ENCODE results near the gene AUH. TPM values are rescaled to one million over a fixed set of nuclear protein-coding genes. Genes with fewer than 3 reads are reported as not detected.

AUH gene
- total RNA-seq, 1 donor from 2014 or later: 21.9 TPM

- no peaks in the 10 kb centered on the region for H3K36me3 ChIP-seq (ENCODE audit: control insufficient read depth in 3 of 3, insufficient read depth in 3 of 3, low read length in 3 of 3)
- H3K9me3 ChIP-seq (ENCODE audit: control insufficient read depth in 3 of 3, low read length in 3 of 3): no peaks in the 10 kb centered on the region
- H3K4me1 ChIP-seq (ENCODE audit: control insufficient read depth in 3 of 3, insufficient read depth in 3 of 3, low read length in 3 of 3): peaks cover 7 to 14% (median 7%) of the 10 kb centered on the region in 3 donors
- no peak overlapping the region for H3K9ac ChIP-seq (ENCODE audit: low read depth in 1 of 3, low read length in 3 of 3)
- H3K27ac ChIP-seq (ENCODE audit: low read depth, low read length): no peak overlapping the region
- no peak overlapping the region for H3K4me3 ChIP-seq (ENCODE audit: low read length in 3 of 3)
- no peaks in the 10 kb centered on the region for H3K27me3 ChIP-seq (ENCODE audit: control insufficient read depth in 3 of 3, insufficient read depth in 3 of 3, low read length in 3 of 3)
Measured at GRCh38 chr9:91182429-91183225, 179.1 kb downstream of the AUH start.

GRCh38 chr9:91181541-91181940 is 180.2 kb downstream of the AUH start:
- H3K27ac ChIP-seq (ENCODE audit: low read depth, low read length): no peak overlapping the region
- no peaks in the 10 kb centered on the region for H3K27me3 ChIP-seq (ENCODE audit: control insufficient read depth in 3 of 3, insufficient read depth in 3 of 3, low read length in 3 of 3)
- no peak overlapping the region for H3K9ac ChIP-seq (ENCODE audit: low read depth in 1 of 3, low read length in 3 of 3)
- no peak overlapping the region for H3K4me3 ChIP-seq (ENCODE audit: low read length in 3 of 3)
- no peaks in the 10 kb centered on the region for H3K9me3 ChIP-seq (ENCODE audit: control insufficient read depth in 3 of 3, low read length in 3 of 3)
- no peaks in the 10 kb centered on the region for H3K36me3 ChIP-seq (ENCODE audit: control insufficient read depth in 3 of 3, insufficient read depth in 3 of 3, low read length in 3 of 3)
- H3K4me1 ChIP-seq (ENCODE audit: control insufficient read depth in 3 of 3, insufficient read depth in 3 of 3, low read length in 3 of 3): peaks cover 4 to 12% (median 7%) of the 10 kb centered on the region in 3 donors

GRCh38 chr9:91180930-91181268 is 180.8 kb downstream of the AUH start:
- Histone ChIP-seq H3K9me3 (ENCODE audit: control insufficient read depth in 3 of 3, low read length in 3 of 3) (no peaks in the 10 kb centered on the region), H3K27ac (ENCODE audit: low read depth, low read length) (no peak overlapping the region)

GRCh38 chr9:91180240-91180929 is 181.3 kb downstream of the AUH start:
- Histone ChIP-seq H3K27ac (ENCODE audit: low read depth, low read length) (no peak overlapping the region), H3K4me1 (ENCODE audit: control insufficient read depth in 3 of 3, insufficient read depth in 3 of 3, low read length in 3 of 3) (peaks cover 0 to 12% (median 5%) of the 10 kb centered on the region in 3 donors), H3K9ac (ENCODE audit: low read depth in 1 of 3, low read length in 3 of 3) (no peak overlapping the region), H3K36me3 (ENCODE audit: control insufficient read depth in 3 of 3, insufficient read depth in 3 of 3, low read length in 3 of 3) (no peaks in the 10 kb centered on the region), H3K4me3 (ENCODE audit: low read length in 3 of 3) (no peak overlapping the region), H3K27me3 (ENCODE audit: control insufficient read depth in 3 of 3, insufficient read depth in 3 of 3, low read length in 3 of 3) (no peaks in the 10 kb centered on the region), H3K9me3 (ENCODE audit: control insufficient read depth in 3 of 3, low read length in 3 of 3) (no peaks in the 10 kb centered on the region)

More at GRCh38 chr9:91180930-91181268, 180.8 kb downstream of the AUH start:
- H3K27me3 ChIP-seq (ENCODE audit: control insufficient read depth in 3 of 3, insufficient read depth in 3 of 3, low read length in 3 of 3): no peaks in the 10 kb centered on the region
- no peak overlapping the region for H3K4me3 ChIP-seq (ENCODE audit: low read length in 3 of 3)
- no peak overlapping the region for H3K9ac ChIP-seq (ENCODE audit: low read depth in 1 of 3, low read length in 3 of 3)
- peaks cover 0 to 12% (median 5%) of the 10 kb centered on the region in 3 donors for H3K4me1 ChIP-seq (ENCODE audit: control insufficient read depth in 3 of 3, insufficient read depth in 3 of 3, low read length in 3 of 3)
- no peaks in the 10 kb centered on the region for H3K36me3 ChIP-seq (ENCODE audit: control insufficient read depth in 3 of 3, insufficient read depth in 3 of 3, low read length in 3 of 3)

- no peaks in the 10 kb centered on the region for H3K27me3 ChIP-seq (ENCODE audit: control insufficient read depth in 3 of 3, insufficient read depth in 3 of 3, low read length in 3 of 3)
- no peaks in the 10 kb centered on the region for H3K36me3 ChIP-seq (ENCODE audit: control insufficient read depth in 3 of 3, insufficient read depth in 3 of 3, low read length in 3 of 3)
- peaks cover 0 to 12% (median 5%) of the 10 kb centered on the region in 3 donors for H3K4me1 ChIP-seq (ENCODE audit: control insufficient read depth in 3 of 3, insufficient read depth in 3 of 3, low read length in 3 of 3)
- H3K9ac ChIP-seq (ENCODE audit: low read depth in 1 of 3, low read length in 3 of 3): no peak overlapping the region
- H3K4me3 ChIP-seq (ENCODE audit: low read length in 3 of 3): no peak overlapping the region
- H3K27ac ChIP-seq (ENCODE audit: low read depth, low read length): no peak overlapping the region
- H3K9me3 ChIP-seq (ENCODE audit: control insufficient read depth in 3 of 3, low read length in 3 of 3): no peaks in the 10 kb centered on the region
Measured at GRCh38 chr9:91179237-91180138, 182.2 kb downstream of the AUH start.

- Histone ChIP-seq H3K9ac (ENCODE audit: low read depth in 1 of 3, low read length in 3 of 3) (peak overlapping the region in 1 of 3 donors; percentile 37), H3K27ac (ENCODE audit: low read depth, low read length) (no peak overlapping the region), H3K4me3 (ENCODE audit: low read length in 3 of 3) (no peak overlapping the region), H3K27me3 (ENCODE audit: control insufficient read depth in 3 of 3, insufficient read depth in 3 of 3, low read length in 3 of 3) (no peaks in the 10 kb centered on the region), H3K9me3 (ENCODE audit: control insufficient read depth in 3 of 3, low read length in 3 of 3) (no peaks in the 10 kb centered on the region), H3K36me3 (ENCODE audit: control insufficient read depth in 3 of 3, insufficient read depth in 3 of 3, low read length in 3 of 3) (no peaks in the 10 kb centered on the region), H3K4me1 (ENCODE audit: control insufficient read depth in 3 of 3, insufficient read depth in 3 of 3, low read length in 3 of 3) (peaks cover 0 to 12% (median 5%) of the 10 kb centered on the region in 3 donors)
Measured at GRCh38 chr9:91178281-91179236, 183.2 kb downstream of the AUH start.

GRCh38 chr9:91177661-91178280 is 183.9 kb downstream of the AUH start:
- H3K27ac ChIP-seq (ENCODE audit: low read depth, low read length): no peak overlapping the region
- no peaks in the 10 kb centered on the region for H3K27me3 ChIP-seq (ENCODE audit: control insufficient read depth in 3 of 3, insufficient read depth in 3 of 3, low read length in 3 of 3)
- H3K9me3 ChIP-seq (ENCODE audit: control insufficient read depth in 3 of 3, low read length in 3 of 3): no peaks in the 10 kb centered on the region
- no peaks in the 10 kb centered on the region for H3K36me3 ChIP-seq (ENCODE audit: control insufficient read depth in 3 of 3, insufficient read depth in 3 of 3, low read length in 3 of 3)
- no peak overlapping the region for H3K4me3 ChIP-seq (ENCODE audit: low read length in 3 of 3)
- H3K4me1 ChIP-seq (ENCODE audit: control insufficient read depth in 3 of 3, insufficient read depth in 3 of 3, low read length in 3 of 3): peaks cover 0 to 12% (median 5%) of the 10 kb centered on the region in 3 donors
- H3K9ac ChIP-seq (ENCODE audit: low read depth in 1 of 3, low read length in 3 of 3): peak overlapping the region in 2 of 3 donors; percentile 16 to 37

GRCh38 chr9:91177081-91177480 is 184.6 kb downstream of the AUH start:
- Histone ChIP-seq H3K27me3 (ENCODE audit: control insufficient read depth in 3 of 3, insufficient read depth in 3 of 3, low read length in 3 of 3) (no peaks in the 10 kb centered on the region), H3K4me3 (ENCODE audit: low read length in 3 of 3) (no peak overlapping the region), H3K9ac (ENCODE audit: low read depth in 1 of 3, low read length in 3 of 3) (no peak overlapping the region), H3K27ac (ENCODE audit: low read depth, low read length) (no peak overlapping the region), H3K9me3 (ENCODE audit: control insufficient read depth in 3 of 3, low read length in 3 of 3) (no peaks in the 10 kb centered on the region), H3K4me1 (ENCODE audit: control insufficient read depth in 3 of 3, insufficient read depth in 3 of 3, low read length in 3 of 3) (peaks cover 0 to 12% (median 5%) of the 10 kb centered on the region in 3 donors), H3K36me3 (ENCODE audit: control insufficient read depth in 3 of 3, insufficient read depth in 3 of 3, low read length in 3 of 3) (no peaks in the 10 kb centered on the region)

GRCh38 chr9:91176426-91176825 is 185.3 kb downstream of the AUH start:
- Histone ChIP-seq H3K27me3 (ENCODE audit: control insufficient read depth in 3 of 3, insufficient read depth in 3 of 3, low read length in 3 of 3) (no peaks in the 10 kb centered on the region), H3K9me3 (ENCODE audit: control insufficient read depth in 3 of 3, low read length in 3 of 3) (no peaks in the 10 kb centered on the region), H3K36me3 (ENCODE audit: control insufficient read depth in 3 of 3, insufficient read depth in 3 of 3, low read length in 3 of 3) (no peaks in the 10 kb centered on the region), H3K4me3 (ENCODE audit: low read length in 3 of 3) (no peak overlapping the region), H3K27ac (ENCODE audit: low read depth, low read length) (no peak overlapping the region), H3K4me1 (ENCODE audit: control insufficient read depth in 3 of 3, insufficient read depth in 3 of 3, low read length in 3 of 3) (peaks cover 0 to 12% (median 5%) of the 10 kb centered on the region in 3 donors), H3K9ac (ENCODE audit: low read depth in 1 of 3, low read length in 3 of 3) (no peak overlapping the region)
